HG02973 (cell line): ENCODE results near the gene SKAP1.
"Not testable (repeated sequence)": the region's sequence is repeated elsewhere in the genome, so short reads cannot be mapped to it uniquely, and the experiment has no call there.

ENCODE experiments used
- ATAC-seq: cut with Tn5 transposase; IDR thresholded peaks from one replicate; pipeline ENCODE4 v1.9.1; 2021; ENCODE audit warnings: moderate library complexity; ENCODE audit not compliant: unreplicated experiment

Gene SKAP1

GRCh38 chr17:48416971-48417370 lies 13.0 kb downstream of the SKAP1 start:
- no peak for ATAC-seq

- ATAC-seq: no peak
Measured at GRCh38 chr17:48413613-48414405, 16.2 kb downstream of the SKAP1 start.

- ATAC-seq: no peak
Measured at GRCh38 chr17:48412841-48413240, 17.2 kb downstream of the SKAP1 start.

DNA sequence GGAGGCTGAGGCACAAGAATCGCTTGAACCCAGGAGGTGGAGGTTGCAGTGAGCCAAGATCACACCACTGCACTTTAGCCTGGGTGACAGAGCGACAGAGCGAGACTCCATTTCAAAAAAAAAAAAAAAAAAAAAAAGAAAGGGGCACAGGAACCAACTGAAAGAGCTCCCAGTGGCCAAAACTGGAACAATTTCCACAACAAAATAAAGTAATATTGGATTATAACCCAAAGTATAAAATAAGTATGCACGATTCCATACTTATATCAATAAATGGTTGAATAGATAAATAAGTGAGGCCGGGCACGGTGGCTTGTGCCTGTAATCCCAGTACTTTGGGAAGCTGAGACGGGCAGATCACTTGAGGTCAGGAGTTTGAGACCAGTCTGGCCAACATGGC lies 19.2 kb downstream of the SKAP1 start:
- not testable (repeated sequence) for ATAC-seq

- ATAC-seq: no peak
Measured at GRCh38 chr17:48409607-48410006, 20.4 kb downstream of the SKAP1 start.

DNA sequence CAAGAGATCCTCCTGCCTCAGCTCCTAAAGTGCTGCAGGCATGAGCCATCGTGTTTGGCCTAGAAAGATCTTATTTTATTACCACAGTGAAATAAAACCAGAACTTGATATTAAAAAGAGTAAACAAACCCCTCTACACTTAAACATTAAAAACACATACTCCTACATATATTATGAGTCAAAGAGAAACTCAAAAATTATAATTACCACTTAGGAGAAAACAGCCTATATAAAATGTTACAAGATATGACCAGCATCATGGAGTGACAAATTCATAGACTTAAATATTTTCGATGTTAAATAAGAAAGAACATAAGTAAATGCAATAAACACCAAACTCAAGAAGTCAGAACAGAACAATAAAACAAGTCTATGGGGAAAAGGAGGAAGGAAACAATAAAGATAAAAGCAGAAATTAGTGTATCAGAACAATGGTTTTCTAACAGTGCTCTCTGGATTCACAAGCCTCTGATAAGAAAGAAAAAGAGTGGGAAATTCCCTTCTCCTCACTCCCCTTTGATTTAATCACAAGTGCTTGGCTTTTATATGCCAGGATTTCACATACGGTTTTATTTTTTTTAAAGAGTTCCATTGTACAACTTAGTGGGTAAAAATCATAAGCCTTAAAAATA lies 23.0 kb downstream of the SKAP1 start:
- ATAC-seq: no peak

GRCh38 chr17:48394821-48395220 lies 35.2 kb downstream of the SKAP1 start:
- no peak for ATAC-seq

DNA sequence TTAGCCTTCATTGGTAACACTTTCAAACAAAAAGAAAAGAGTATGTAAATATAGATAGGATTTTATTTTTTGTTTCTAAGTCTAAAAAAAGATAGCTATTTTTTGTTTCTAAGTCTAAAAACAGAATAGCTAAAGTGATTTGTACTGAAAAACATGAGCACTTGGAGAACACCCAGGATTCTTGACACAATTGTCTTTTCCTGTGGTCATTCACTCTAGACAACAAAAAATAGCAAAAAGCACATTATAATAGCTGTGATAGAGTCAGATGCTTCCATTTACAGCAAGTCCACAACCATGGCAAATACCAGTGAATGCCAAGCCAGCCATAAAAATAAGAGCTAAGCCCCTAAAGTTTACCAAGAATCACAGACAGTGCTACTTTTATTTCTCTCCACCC lies 36.7 kb downstream of the SKAP1 start:
- no peak for ATAC-seq

- no peak for ATAC-seq
Measured at GRCh38 chr17:48392857-48393256, 37.2 kb downstream of the SKAP1 start.

DNA sequence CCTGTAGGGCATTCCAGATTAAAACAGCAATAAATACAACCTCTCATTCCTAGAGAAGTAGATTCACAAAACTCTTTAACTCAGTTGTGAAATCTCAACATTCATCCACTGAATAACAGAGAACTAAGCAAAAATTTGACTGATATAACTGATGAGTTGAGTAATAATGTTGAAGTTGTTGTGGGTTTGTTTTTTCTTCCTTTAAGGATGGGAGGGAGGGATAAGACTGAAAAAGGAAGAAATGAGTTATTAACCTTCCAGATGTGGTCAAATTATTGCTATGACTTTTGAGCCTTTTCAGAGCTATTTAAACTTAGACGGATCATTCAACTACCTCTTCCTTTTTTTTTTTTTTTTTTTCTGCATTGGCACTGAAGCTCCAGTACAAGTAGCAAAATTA lies 38.6 kb downstream of the SKAP1 start:
- ATAC-seq: no peak

- ATAC-seq: no peak
Measured at GRCh38 chr17:48389903-48390302, 40.1 kb downstream of the SKAP1 start.

DNA sequence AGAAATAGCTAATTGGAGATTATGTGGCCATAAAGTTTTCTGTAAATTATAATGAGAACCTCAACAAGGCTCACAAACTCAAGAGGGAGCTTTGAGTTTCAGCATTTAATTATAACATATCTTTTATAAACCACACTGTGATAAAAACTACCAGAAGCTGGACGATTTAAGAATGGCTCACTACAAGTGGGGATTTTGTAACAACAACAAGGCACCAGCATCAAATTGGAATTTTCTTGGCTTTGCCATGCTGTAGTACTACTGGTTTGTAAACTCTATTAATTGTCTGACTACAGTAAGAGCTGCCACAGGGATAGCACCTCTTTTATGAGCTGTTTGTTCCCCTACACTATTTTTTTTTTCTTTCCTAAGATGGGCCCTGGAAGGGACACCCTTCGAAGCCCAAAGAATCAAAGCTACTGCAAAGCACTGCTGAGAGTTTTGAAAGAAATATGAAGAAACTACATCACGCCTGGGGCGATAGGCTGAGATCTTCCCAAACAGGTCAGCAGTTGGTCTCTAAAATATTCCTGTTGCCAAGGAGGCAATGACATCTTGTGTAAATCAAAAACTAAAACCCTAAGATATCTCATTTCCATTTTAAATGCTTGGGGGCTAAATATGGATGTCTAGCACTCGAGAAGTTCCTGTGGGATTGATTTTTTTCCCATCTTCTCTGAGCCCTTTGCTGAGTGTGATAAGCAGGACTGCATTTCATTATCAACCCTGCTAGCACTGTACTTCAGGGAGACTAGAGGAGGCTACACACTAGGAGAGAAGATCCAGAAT lies 40.9 kb downstream of the SKAP1 start:
- no peak for ATAC-seq

- no peak for ATAC-seq
Measured at GRCh38 chr17:48386826-48387225, 43.2 kb downstream of the SKAP1 start.

- no peak for ATAC-seq
Measured at GRCh38 chr17:48385319-48385718, 44.7 kb downstream of the SKAP1 start.

DNA sequence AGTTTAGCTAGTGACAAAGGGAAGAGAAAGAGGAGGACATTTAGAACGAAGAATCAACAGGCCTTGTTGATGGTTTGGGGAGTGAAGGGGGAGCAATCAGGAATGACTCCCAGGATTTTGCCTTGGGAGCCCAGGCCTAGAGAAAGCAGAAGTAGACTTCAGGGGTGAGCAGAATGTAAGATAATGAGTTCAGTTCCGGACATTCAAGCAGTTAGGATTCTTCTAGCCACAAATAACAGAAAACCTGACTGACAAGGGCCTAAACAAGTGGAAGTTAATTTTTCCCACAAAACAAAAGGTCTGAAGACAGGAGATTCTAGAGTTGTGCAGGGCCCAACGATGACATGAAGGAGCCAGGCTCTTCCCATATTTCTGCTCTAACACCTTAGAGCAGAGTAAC lies 45.9 kb downstream of the SKAP1 start:
- no peak for ATAC-seq

GRCh38 chr17:48382989-48383388 lies 47.0 kb downstream of the SKAP1 start:
- ATAC-seq: no peak

- ATAC-seq: no peak
Measured at GRCh38 chr17:48378708-48379392, 51.2 kb downstream of the SKAP1 start.

GRCh38 chr17:48378238-48378637 lies 51.8 kb downstream of the SKAP1 start:
- no peak for ATAC-seq

- no peak for ATAC-seq
Measured at GRCh38 chr17:48376682-48377325, 53.2 kb downstream of the SKAP1 start.

DNA sequence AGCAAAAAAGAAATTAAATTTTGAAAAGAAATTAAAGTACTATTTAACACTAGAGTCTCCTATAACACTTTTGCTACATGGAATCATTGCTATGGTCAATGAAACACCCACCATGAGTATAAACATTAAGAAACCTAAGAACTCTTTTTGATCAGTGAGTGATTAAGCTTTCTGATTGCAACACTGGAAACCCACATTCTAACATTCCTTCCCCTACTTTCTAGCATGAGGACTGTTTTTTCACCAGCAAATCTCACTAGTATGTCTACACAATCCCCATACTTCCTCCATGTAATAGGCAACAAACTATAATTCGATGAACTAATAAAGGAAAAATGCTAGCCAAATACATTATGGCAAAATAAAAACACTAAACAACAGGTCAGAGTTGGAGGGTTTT lies 54.7 kb downstream of the SKAP1 start:
- no peak for ATAC-seq
